Keratinocyte (primary cell): ENCODE data around the gene ARL6IP6.

Source experiments
- CTCF ChIP-seq, 3 experiments: IDR thresholded peaks in 1 of 3; conservative IDR thresholded peaks in 1 of 3; optimal IDR thresholded peaks in 1 of 3; 2 replicates in 2 of 3; 3 replicates in 1 of 3; pipeline versions ENCODE3 to v1.5.1; 2011; ENCODE audit warnings: low read length in 3 of 3, mild to moderate bottlenecking in 3 of 3, moderate library complexity in 2 of 3, control low read depth in 1 of 3, inconsistent platforms in 1 of 3; ENCODE audit not compliant: insufficient read depth in 2 of 3; ENCODE audit errors: extremely low read depth in 1 of 3
- EZH2 ChIP-seq: IDR thresholded peaks from one replicate; pipeline ENCODE4 v1.6.1; 2012; ENCODE audit warnings: inconsistent platforms, mild to moderate bottlenecking, low read length, moderate library complexity

GRCh38 chr2:152791979-152792378, 73.6 kb downstream of the ARL6IP6 start:
- no peak for TF ChIP-seq CTCF (optimal IDR thresholded peaks at IDR 0.05 in 1 of 3, IDR thresholded peaks at IDR 0.05 in 1 of 3, conservative IDR thresholded peaks at IDR 0.05 in 1 of 3; ENCODE audit: extremely low read depth in 1 of 3, insufficient read depth in 2 of 3, low read length in 3 of 3)
- TF ChIP-seq EZH2: no peak
